Forelimb muscle (tissue), 1 donor: ENCODE measurements around the gene FARS2. TPM values are rescaled to one million over a fixed set of nuclear protein-coding genes. Genes with fewer than 3 reads are reported as not detected.
"Not testable (repeated sequence)": the region's sequence is repeated elsewhere in the genome, so short reads cannot be mapped to it uniquely, and the experiment has no call there.

ENCODE experiments used
- DNase-seq: peaks from one replicate; pipeline ENCODE4 v3.0.0-alpha.2; 2013; ENCODE audit warnings: low read depth
- polyA plus RNA-seq: library from polyadenylated mRNA; unstranded; fragments of 120-200 nt; gene quantifications from one replicate; pipeline ENCODE4 v1.2.1, GENCODE V29; 2013; ENCODE audit not compliant: insufficient read length

Gene FARS2
- polyA plus RNA-seq, 1 donor: 10.3 TPM

DNA sequence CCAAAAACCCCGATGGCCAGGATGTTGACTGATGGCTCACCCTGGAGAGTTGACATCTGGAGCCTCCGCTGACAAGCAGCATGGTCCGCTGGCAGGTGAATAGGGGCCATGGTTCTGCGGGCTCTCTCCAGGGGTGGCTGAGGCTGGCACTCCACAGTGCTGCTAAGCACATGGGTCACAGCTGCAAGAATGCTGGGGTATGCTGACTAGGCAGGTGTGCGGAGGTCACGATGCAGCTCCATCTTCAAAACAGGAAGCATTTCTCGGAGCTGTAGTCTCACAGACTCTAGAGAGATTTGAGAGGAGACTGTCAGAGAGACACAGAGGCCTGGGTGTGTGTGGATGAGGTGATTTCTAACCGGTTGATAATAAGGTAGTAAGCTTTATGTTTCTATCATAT is 403.9 kb downstream of the FARS2 start:
- DNase-seq: no peak

DNA sequence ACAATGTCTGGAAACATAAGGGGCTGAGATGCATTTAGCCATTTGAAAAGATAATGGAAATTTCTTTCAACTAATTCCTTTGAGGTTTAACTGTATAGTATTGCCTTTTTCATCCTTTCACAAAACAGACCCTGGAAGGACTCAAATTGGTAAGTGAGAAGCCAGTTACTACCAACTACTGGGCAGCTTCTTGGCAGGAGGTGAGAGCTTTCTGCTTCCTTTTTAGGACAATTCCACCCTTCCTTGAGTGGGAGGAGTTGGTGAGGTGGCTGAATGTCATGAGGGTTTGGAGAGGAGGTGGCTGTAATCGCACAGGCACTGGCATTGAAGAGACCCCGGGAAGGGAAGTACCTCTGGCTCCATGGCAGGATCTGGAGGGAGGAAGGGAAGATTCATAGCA is 404.4 kb downstream of the FARS2 start:
- no peak for DNase-seq

DNA sequence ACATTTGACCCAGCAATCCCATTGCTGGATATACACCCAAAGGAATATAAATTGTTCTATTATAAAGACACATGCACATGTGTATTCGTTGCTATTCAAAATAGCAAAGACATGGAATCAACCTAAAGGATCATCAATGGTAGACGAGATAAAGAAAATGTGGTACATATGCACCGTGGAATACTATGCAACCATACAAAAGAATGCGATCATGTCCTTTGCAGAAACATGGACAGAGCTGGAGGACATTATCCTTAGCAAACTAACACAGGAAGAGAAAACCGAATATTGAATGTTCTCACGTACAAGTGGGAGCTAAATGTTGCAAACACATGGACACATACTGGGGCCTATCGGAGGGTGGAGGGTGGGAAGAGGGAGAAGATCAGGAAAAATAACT is 405.4 kb downstream of the FARS2 start:
- no peak for DNase-seq

DNA sequence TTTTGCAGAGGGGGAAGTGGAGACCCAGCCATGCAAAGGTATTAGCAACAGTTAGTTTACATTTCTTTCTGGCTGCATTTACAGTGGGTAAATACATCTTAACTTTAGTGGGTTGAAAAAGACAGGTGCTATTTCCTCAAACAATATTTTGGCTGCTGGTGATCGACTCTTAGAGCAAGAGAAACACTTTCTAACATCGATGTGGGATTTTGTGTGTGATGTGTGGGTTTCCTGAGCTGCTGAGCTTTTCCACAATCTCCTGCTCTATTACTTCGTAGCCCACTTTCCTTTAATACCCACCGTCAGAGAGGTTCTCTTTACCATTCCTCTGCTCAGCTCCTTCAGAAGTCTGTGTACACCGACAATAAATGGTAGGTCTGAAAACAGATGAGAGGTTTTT is 406.4 kb downstream of the FARS2 start:
- DNase-seq: no peak

DNA sequence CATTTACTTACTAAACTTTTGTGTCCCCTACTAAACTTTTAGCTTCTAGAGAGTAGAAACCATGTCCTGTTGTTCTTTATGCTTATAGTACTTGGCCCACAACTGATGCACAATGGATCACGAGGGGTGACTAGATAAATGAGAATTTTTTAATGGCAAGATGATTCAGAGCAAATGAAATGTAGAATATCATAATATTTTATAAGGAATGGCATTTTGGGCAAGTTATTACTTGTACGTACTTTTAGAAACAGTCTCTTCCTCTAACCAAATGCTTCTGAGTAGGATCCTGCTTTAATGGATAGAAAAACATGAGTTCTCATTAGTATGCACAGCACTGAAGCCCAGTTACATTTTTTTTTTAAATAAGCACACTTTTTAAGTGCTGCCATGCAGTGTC is 409.1 kb downstream of the FARS2 start:
- no peak for DNase-seq

DNA sequence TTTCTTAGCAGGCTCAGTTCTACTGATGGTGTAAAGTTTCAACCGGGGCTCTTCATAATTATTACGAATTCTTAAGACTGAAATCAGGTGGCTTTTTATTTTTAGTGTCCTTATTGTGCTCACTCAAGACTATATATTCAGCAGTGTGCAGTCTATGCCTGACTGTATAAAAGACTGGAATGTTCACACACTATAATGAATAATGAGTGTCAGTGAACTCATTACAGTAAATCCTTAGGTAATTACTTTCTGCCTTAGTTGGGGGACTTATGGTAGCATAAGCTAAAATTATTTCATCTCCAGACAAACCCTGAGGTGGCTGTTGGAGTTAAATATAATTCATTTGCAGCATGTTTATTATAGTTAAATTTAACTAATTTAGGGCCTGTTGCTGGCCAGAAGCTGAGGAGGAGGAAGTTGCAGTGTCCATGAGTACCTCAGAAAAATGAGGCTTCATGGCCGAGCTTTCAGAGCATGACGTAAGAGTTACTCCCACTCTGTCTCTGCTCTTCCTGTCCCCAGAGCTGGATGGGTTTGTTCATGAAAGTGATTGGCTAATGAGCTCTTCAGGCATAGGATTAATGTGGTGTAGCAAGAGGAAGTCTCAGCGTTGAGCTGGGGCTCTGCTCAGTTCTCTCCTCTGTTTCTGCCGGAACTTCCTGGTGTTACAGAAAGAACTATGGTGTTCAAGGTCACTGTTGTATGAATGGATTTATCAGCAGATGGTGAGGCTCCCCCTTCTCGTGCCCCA is 409.7 kb downstream of the FARS2 start:
- DNase-seq: peak; percentile 9

DNA sequence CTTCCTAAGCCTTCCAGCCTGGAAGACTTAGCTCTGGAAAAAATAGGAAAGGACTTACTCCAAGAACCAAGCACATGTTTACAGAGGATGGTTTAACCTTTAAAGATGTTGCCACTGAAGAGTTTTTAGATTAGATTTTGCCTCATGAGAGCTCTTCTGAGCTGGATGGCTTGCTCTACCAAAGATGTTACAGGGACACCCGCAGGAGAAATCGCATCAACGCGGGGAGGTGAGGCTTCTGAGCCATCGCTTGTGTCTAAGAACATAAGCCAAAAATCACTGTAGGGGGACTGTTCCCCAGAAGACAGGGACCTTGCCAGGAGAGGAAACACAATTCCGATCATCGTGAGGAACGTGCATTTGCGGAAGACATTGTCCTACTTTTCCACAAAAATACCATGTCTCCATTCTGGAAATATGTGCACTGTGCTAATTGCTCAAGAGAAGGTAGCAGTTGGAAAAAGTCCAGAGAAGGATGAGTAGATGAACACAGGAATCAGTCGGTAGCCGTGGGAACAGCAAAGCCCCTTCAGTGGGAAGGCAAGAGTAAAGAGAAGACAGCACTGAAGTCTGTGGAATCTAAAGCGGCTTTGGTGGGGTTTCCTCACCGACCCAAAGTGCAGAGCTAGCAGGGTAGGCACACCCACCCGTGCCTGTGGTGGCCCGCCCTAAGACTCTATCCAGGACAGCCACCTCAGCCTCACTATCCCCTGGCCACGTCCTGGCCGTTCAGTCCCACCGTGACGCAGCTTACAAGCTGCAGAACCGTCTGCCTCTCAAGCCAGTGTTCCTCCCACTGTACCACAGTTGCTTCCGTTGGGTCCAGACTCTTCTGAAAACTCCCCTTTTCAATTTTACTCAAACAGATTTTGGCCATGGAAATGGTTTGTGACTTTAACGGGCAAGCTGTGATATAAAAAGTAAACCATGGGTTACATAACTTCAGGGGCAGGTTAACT is 410.6 kb downstream of the FARS2 start:
- no peak for DNase-seq

DNA sequence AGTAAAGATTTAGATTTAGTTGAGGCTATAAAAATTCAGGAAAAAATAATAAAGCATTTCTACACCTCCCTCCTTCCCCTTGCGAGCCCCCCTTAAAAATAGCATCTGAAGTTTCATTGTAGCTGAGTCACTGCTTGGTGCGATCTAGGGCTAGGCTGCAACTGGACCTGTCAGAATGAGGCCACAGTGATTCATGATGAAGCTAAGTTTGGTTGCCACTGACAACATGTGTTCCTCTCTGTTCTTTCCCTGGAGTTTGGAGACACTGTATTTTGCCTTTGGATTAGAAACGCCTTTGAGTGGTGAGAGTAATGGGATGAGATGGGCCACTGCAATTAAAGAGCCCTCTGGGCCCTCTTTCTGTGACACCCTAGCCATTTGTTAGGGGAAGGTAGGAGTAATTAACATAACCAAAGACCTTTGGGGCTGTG is 411.3 kb downstream of the FARS2 start:
- no peak for DNase-seq

DNA sequence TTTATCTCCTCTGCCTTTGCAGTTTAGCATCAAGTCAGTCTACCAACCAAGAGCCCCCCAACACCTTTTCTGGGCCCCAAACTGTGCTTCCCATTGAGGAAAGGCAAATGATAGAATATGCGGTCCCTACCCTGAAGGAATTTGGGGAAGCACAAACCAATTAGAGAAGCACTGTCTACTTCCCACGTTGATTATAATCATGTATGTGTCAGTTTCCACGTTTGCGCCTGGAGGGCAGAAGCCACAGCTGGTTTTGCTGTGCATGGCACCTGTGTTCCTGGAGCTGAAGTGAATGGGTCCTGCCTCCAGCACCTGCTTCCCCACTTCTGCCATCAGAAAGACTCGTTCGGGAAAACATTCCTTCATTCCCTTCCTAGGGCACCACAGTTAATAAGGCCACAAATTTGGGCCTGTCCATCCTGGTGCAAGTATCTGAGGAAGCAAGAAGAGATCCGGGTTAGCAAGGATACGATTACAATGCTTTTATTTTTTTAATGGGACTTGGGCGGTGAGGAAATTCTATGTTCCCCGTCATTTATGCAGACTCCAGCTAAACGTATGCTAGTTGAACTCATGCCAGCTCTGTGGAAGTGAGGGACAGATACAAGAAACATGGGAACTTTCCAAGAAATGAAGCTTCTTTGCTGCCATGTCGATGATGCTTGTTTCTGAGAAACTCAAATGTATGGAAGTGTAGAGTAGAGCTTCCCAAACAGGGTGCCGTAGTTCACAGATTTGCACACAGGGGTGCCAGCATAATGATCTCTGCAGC is 411.9 kb downstream of the FARS2 start:
- no peak for DNase-seq

DNA sequence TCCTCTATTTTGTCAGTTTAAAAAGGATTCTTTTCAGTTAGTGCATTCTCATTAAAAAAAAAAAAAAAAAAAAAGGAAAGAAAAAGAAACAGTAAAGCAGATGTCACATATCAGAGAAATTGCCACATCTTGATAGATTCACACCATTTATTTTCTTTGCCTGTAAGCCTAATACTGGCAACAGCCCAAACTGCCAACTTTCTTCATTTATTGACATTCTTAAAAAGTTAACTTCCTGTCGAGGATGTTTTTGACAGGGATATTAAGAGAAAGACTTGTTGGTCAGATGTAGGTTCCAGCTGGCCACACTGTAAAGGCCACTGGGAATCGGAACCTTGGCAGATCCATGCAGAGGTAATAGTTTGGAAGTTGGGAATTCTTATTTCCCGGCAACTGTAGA is 412.8 kb downstream of the FARS2 start:
- no peak for DNase-seq

DNA sequence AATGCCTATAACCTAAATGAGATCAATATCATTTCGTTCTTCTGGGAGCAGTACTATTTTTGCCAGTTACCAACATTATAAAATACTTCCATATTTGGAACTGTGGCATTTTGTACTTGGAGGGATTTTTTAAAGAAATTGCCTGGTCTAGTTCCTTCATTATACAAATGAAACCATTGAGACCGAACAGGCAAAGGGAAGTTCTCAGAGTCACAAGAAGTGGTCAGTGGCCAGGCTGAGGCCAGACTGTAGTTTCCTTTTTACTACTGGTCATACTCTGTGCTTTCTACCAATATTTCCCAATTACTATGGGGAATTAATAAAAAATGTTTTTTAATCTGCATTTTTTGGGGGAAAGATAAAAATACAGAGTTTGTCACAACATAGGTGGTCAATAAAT is 413.4 kb downstream of the FARS2 start:
- no peak for DNase-seq

DNA sequence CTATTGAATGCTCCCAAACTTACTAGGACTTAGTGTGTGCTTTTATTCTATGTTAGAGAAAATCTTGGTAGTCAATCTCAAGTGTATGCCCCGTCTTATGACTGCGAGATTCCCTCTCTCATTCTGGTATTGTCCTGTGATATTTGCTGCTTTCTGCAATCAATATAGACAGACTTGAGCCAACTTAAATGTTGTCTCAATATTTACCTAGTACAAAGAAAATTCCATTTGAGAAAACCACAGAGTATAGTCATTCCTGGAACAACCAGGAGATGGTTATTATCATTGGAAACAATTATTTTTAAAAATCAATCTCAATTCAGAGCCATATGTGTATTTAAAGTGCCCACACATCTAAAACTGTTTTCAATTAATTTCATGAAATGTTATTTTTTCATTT is 415.4 kb downstream of the FARS2 start:
- DNase-seq: no peak

DNA sequence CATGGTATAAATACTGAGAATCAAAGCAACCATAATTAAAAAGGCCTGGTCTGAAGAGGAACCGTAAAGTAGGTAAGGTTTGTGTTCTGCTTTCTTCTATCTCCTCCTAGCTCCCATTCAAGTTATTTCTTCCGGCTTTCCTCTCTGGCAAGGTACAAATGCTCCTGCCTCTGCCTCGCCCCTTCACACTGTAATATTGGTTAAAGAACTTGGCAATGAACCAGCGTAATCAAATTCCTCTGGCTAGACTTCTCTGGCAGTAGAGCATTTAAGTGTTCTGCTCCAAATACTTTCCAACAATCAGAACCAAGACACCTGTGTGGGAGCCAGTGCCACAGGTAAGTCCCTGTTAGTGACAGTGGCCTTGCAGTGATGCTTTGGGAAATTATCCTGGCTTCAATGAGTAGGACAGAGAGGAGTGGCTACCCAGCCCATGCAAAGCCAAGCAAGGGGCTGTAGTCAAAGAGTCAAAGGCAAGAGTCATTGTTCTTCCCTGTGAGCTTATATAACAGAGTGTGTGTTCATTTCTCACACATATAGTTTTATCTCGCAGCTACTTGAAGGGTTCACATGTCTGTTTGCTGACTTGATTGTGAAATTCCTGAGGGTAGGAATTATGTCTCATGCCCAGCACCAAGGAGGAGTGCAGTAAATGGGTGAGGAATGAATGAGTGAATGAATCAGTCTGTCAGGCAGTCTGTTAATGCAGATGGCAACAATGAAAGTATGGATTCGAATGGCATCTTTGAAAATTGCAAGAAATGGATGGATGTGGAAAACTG is 416.1 kb downstream of the FARS2 start:
- no peak for DNase-seq

DNA sequence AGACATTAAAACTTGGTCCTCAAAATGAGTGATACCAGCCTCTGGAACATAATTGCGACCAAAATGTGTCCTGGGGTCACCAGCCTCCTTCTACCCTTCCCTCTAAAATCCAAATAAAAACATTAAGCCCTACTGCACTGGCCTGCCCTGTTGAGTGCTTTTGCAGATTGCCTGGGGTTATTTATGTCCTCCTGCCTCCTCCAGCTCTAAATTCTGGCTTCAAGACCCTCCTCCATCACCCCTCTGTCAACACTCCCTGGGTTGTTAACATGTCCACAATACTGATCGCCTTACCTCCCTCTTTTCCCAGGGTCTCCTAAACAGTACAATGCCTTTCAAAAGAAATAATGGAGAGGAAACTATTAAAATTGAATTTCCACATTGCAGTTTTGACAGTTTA is 418.0 kb downstream of the FARS2 start:
- DNase-seq: no peak

DNA sequence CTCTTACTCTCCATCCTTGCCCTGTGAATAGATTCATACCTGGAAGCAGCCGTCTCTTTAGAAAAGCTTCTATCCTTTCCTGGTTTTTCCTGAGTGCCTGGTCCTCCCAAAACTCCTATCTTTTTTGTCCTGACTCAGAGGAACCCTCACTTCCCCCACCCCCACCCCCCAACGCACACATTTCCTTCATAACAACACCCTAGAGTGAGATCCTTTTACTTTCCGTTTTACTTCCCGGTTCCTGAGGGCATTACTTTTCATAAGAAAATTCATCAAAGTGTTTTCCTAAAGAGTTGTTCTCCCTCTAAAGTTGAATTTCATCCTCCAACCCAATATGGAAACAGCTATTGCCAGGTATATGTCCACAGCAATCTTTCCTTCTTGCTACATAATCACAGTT is 418.4 kb downstream of the FARS2 start:
- no peak for DNase-seq

DNA sequence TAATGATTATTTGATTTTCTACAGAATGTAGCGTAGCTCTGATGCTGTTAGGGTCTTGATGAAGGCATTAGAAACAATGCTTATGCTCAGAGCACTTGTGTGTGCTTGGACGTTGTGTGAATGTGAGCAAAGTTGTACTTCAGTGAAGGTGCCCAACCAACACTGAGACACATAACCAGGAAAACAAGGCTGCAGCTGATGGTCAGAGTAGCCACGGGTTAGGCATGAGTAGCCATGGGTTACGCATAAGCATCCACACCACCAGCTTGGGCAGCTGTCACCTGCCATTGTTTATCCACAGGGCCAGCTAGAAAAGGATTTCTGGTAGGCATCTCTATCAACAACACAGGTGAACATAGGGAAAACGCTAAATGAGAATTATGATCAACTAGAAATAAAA is 418.8 kb downstream of the FARS2 start:
- DNase-seq: no peak

DNA sequence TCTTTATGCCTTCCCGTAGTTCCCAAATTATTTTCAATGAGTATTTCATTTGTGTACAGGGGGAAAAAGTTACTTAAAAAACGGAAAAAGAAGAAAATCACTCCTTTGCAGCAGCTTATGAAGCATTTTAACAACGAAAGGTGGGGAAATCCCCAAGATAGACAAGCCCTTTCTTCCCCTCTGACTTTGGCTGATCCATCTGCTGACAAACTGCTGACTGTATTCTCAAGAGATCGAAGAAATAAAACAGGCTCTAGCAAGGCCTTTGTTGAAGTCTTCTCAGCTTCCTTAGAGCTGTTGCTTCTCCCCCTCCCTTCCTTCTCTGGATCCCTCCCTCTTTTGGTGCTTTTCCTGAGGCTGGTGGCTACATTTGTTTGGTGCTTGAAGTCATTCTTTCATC is 420.2 kb downstream of the FARS2 start:
- no peak for DNase-seq

DNA sequence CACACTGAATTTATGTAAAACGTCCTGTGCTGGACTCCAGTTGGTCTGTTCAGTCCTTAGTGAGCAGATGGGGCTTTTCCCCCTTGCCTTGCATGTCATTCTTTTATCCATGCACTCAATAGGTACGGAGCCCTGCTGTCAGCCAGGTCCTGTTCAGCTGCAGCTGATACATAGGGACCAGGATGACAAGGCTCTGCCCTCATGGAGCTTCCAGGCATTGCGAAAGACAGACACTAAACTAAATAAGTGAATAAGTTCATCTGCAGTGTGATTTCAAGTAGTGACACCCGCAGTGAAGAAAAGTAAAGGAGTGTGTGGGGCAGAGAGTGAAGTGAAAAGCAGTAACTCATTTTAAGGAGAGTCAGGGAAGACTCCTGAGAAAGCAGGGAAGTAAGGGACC is 421.2 kb downstream of the FARS2 start:
- DNase-seq: no peak

DNA sequence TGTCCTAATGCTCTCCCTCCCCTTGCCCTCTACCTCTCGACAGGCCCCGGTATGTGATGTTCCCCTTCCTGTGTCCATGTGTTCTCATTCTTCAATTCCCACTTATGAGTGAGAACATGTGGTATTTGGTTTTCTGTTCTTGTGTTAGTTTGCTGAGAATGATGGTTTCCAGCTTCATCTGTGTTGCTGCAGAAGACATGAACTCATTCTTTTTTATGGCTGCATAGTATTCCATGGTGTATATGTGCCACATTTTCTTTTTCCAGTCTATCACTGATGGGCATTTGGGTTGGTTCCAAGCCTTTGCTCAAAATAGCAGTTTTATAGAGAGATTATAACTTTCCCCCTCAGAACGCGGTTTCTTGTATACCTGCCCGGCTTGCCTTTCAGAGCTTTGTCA is 422.4 kb downstream of the FARS2 start:
- DNase-seq: not testable (repeated sequence)

DNA sequence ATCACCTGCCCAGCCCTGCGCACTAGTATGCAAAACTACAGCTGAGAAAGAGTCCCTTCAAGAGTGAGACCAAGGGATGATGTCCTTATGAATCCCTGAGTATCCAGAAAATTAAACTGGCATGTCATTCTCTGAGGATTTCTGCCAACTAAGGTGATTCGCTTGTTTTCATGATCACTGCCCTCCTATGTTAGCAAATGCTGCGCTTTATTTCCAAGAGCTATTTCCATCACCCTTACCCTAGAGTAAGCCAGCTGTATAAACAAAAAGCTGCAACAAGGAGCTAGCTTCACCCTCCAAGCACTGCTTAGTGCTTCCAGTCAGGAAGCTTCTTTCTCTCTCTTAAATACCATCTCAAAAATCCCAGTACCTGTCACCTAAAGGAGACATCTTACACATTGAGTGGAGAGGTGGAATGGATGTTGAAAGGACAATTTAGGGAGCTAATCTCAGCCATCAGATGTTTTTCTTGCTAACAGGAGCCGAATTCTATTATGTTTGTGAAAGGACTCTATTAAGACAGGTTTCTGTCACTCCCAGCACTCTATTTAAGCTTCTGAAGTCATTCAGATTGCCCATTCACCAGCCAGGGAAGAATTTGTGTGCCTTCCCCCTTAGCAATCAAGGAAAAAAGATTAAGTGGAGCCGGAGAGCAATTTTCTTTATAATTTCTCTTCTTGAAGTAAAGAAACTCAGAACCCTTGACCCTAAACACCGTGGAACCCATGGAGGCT is 423.2 kb downstream of the FARS2 start:
- no peak for DNase-seq
